MM.1S (cell line): Measurements from ENCODE around the gene SGMS1.

Experiments used
- DNase-seq: peaks from one replicate; pipeline ENCODE4 v3.0.0-alpha.2; 2015
- H2AFZ ChIP-seq: fragments of 300-600 bp; sonication (generic); 2 replicates; pipeline ENCODE4 v1.6.0; 2016; ENCODE audit warnings: antibody characterized with exemption, low read length
- H3F3A ChIP-seq: fragments of 300-600 bp; sonication (generic); 2 replicates; pipeline ENCODE4 v1.6.1; 2016; ENCODE audit warnings: mild to moderate bottlenecking, antibody characterized with exemption, low read length, moderate library complexity, mixed read lengths; ENCODE audit not compliant: insufficient read depth
- H3K27ac ChIP-seq: fragments of 300-600 bp; sonication (generic); 2 replicates; pipeline ENCODE4 v1.5.1; 2016; ENCODE audit warnings: mild to moderate bottlenecking, low read length
- H3K27me3 ChIP-seq: fragments of 300-600 bp; sonication (generic); replicated peaks from 2 replicates; pipeline ENCODE4 v1.6.0; 2016; ENCODE audit warnings: low read length; ENCODE audit not compliant: insufficient read depth
- H3K36me3 ChIP-seq: fragments of 300-600 bp; sonication (generic); replicated peaks from 2 replicates; pipeline ENCODE4 v1.6.1; 2016; ENCODE audit warnings: mild to moderate bottlenecking, low read length, mixed read lengths; ENCODE audit not compliant: insufficient read depth
- H3K4me1 ChIP-seq: fragments of 300-600 bp; sonication (generic); 2 replicates; pipeline ENCODE4 v1.6.1; 2016; ENCODE audit warnings: low read length, mixed read lengths
- H3K4me2 ChIP-seq: fragments of 300-600 bp; sonication (generic); 2 replicates; pipeline ENCODE4 v1.6.0; 2016; ENCODE audit warnings: low read depth, low read length
- H3K4me3 ChIP-seq: fragments of 300-600 bp; sonication (generic); 2 replicates; pipeline ENCODE4 v1.5.1; 2016; ENCODE audit warnings: low read length, mixed read lengths
- H3K79me2 ChIP-seq: fragments of 300-600 bp; sonication (generic); 2 replicates; pipeline ENCODE4 v1.6.1; 2016; ENCODE audit warnings: mixed run types, low read length, mixed read lengths
- H3K9ac ChIP-seq: fragments of 300-600 bp; sonication (generic); 2 replicates; pipeline ENCODE4 v1.6.1; 2016; ENCODE audit warnings: low read length, mixed read lengths
- H3K9me2 ChIP-seq: fragments of 300-600 bp; sonication (generic); replicated peaks from 2 replicates; pipeline ENCODE4 v1.6.1; 2016; ENCODE audit warnings: mild to moderate bottlenecking, low read length, mixed read lengths; ENCODE audit not compliant: insufficient read depth
- H3K9me3 ChIP-seq: fragments of 300-600 bp; sonication (generic); replicated peaks from 2 replicates; pipeline ENCODE4 v1.6.1; 2016; ENCODE audit warnings: mild to moderate bottlenecking, low read length, mixed read lengths; ENCODE audit not compliant: insufficient read depth
- H4K20me1 ChIP-seq: fragments of 300-600 bp; sonication (generic); 2 replicates; pipeline ENCODE4 v1.6.1; 2016; ENCODE audit warnings: mild to moderate bottlenecking, low read length, moderate library complexity, mixed read lengths; ENCODE audit not compliant: insufficient read depth
- EZH2 ChIP-seq: fragments of 300-600 bp; sonication (generic); optimal IDR thresholded peaks from 2 replicates; pipeline ENCODE3; 2017; ENCODE audit warnings: low read depth, mild to moderate bottlenecking, antibody characterized with exemption, low read length, mixed read lengths
- EZH2phosphoT487 ChIP-seq: fragments of 300-600 bp; sonication (generic); IDR thresholded peaks from 2 replicates; pipeline ENCODE4 v1.6.1; 2018; ENCODE audit warnings: antibody characterized with exemption, low read length
- TF ChIP-seq, protein P1 (sequence below): fragments of 300-600 bp; sonication (generic); IDR thresholded peaks from 2 replicates; pipeline ENCODE4 v1.5.1; 2016; ENCODE audit warnings: antibody characterized with exemption, low read length, mixed read lengths

SGMS1 gene

GRCh38 chr10:50341987-50342386 lies 281.8 kb downstream of the SGMS1 start:
- no peaks in the 10 kb centered on the region for H3K9me2 ChIP-seq
- DNase-seq, result no peak
- no peaks in the 10 kb centered on the region for H3K79me2 ChIP-seq
- H3K4me3 ChIP-seq, result no peak overlapping the region
- TF ChIP-seq, protein P1, sequence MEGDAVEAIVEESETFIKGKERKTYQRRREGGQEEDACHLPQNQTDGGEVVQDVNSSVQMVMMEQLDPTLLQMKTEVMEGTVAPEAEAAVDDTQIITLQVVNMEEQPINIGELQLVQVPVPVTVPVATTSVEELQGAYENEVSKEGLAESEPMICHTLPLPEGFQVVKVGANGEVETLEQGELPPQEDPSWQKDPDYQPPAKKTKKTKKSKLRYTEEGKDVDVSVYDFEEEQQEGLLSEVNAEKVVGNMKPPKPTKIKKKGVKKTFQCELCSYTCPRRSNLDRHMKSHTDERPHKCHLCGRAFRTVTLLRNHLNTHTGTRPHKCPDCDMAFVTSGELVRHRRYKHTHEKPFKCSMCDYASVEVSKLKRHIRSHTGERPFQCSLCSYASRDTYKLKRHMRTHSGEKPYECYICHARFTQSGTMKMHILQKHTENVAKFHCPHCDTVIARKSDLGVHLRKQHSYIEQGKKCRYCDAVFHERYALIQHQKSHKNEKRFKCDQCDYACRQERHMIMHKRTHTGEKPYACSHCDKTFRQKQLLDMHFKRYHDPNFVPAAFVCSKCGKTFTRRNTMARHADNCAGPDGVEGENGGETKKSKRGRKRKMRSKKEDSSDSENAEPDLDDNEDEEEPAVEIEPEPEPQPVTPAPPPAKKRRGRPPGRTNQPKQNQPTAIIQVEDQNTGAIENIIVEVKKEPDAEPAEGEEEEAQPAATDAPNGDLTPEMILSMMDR, result no peak
- TF ChIP-seq EZH2, result no peak
- no peak for TF ChIP-seq EZH2phosphoT487
- H3K4me2 ChIP-seq, result no peak overlapping the region
- no peaks in the 10 kb centered on the region for H3K4me1 ChIP-seq
- no peak overlapping the region for H3K9ac ChIP-seq
- H3K27ac ChIP-seq, result no peak overlapping the region
- no peaks in the 10 kb centered on the region for H3K9me3 ChIP-seq
- H3K27me3 ChIP-seq, result no peaks in the 10 kb centered on the region
- no peak overlapping the region for H2AFZ ChIP-seq
- no peaks in the 10 kb centered on the region for H3F3A ChIP-seq
- H4K20me1 ChIP-seq, result no peaks in the 10 kb centered on the region
- H3K36me3 ChIP-seq, result no peaks in the 10 kb centered on the region

- no peak for DNase-seq
- no peaks in the 10 kb centered on the region for H3F3A ChIP-seq
- H3K9ac ChIP-seq, result no peak overlapping the region
- no peak overlapping the region for H2AFZ ChIP-seq
- no peak overlapping the region for H3K27ac ChIP-seq
- TF ChIP-seq EZH2phosphoT487, result no peak
- no peaks in the 10 kb centered on the region for H3K9me2 ChIP-seq
- no peaks in the 10 kb centered on the region for H3K9me3 ChIP-seq
- H3K79me2 ChIP-seq, result no peaks in the 10 kb centered on the region
- no peaks in the 10 kb centered on the region for H3K4me1 ChIP-seq
- no peaks in the 10 kb centered on the region for H3K36me3 ChIP-seq
- no peak overlapping the region for H3K4me2 ChIP-seq
- no peaks in the 10 kb centered on the region for H4K20me1 ChIP-seq
- H3K27me3 ChIP-seq, result no peaks in the 10 kb centered on the region
- H3K4me3 ChIP-seq, result no peak overlapping the region
Observed at GRCh38 chr10:50336140-50336539, 287.6 kb downstream of the SGMS1 start.

DNA sequence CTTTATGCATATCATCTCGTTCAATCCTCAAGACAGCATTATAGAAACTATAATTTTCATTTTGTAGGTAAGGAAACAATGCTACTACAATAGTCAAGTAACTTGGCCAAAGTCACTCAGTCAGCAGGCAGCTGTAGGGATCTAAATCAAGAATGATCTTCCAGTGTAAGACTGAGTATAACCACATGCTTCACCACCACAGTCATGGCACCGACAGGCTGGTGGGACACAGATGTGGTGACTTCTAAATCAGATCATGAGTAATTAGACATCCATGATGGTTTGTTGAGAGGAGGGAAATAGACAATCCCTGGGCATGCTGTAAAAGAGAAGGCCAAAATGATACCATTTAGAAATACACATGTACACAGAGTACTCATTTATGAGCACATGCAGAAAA lies 288.4 kb downstream of the SGMS1 start:
- H3K9ac ChIP-seq, result no peak overlapping the region
- H3K27me3 ChIP-seq, result no peaks in the 10 kb centered on the region
- no peak overlapping the region for H3K4me2 ChIP-seq
- H3F3A ChIP-seq, result no peaks in the 10 kb centered on the region
- no peaks in the 10 kb centered on the region for H3K36me3 ChIP-seq
- H2AFZ ChIP-seq, result no peak overlapping the region
- no peak overlapping the region for H3K27ac ChIP-seq
- H4K20me1 ChIP-seq, result no peaks in the 10 kb centered on the region
- DNase-seq, result no peak
- no peak overlapping the region for H3K4me3 ChIP-seq
- no peaks in the 10 kb centered on the region for H3K79me2 ChIP-seq
- H3K4me1 ChIP-seq, result no peaks in the 10 kb centered on the region
- TF ChIP-seq EZH2phosphoT487 (no peak), EZH2 (no peak)
- TF ChIP-seq, protein P1, result no peak
- H3K9me3 ChIP-seq, result no peaks in the 10 kb centered on the region
- H3K9me2 ChIP-seq, result no peaks in the 10 kb centered on the region

GRCh38 chr10:50334273-50334672 lies 289.5 kb downstream of the SGMS1 start:
- Histone ChIP-seq H3K9me3 (no peaks in the 10 kb centered on the region), H3K27ac (no peak overlapping the region), H3K4me3 (no peak overlapping the region), H3K36me3 (no peaks in the 10 kb centered on the region), H2AFZ (no peak overlapping the region), H3K79me2 (no peaks in the 10 kb centered on the region), H3F3A (no peaks in the 10 kb centered on the region), H3K4me1 (peaks cover 5% of the 10 kb centered on the region; the same call in 1 of the 2 replicates), H3K27me3 (no peaks in the 10 kb centered on the region), H3K9me2 (no peaks in the 10 kb centered on the region), H3K9ac (no peak overlapping the region), H4K20me1 (no peaks in the 10 kb centered on the region), H3K4me2 (no peak overlapping the region)
- DNase-seq, result no peak
- TF ChIP-seq, protein P1, result no peak
- TF ChIP-seq EZH2 (no peak), EZH2phosphoT487 (no peak)
